Endothelial cell of hepatic sinusoid (primary cell): ENCODE results near the gene HSPA12A.

Experiments used
- in situ Hi-C: cut with HindIII; loops from 2 replicates; pipeline ENCODE4 v1.10.0; 2017; ENCODE audit warnings: low sequenced_read_pairs

Gene HSPA12A

DNA sequence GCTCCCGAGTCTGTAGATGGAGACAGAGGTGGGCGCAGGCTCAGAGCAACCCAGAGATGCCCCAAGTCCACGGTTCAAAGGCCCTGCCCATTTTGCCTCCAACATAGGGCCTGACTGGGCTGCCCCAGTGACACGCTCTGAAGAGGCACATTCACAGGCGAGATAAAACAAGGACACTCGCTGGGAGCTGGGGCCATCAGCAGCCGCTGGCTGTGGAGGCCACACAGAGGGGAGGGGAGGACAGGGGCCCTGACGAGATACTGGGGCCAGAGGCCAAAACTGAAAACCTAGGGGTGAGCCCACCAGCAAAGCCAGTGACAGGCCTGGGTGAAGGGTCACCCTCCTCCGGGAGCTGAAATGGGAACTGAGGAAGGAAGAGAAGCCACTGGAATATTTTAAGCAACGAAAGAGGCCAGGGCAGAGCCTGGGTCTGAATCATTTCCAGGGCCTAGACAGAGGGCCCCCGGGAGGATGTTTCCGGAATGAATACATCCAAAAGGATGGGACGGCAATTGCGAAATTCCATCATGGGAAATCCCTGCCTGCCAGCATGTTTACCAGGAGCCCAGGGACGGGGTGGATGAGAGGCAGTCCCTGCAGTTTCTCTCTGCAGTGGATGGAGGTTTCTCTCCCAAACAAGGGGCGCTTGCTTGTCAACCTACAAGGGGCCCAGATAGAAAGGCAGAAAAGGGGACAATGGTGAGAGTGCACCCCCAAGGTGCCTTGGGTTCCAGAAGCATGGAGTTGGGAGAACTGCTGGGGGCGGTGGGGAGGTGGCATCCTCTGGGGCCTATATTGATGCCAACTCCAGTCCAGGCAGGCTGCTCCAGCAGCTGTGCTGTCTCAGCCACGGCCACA is 29.0 kb upstream of the HSPA12A start:
- in situ Hi-C loops = no loop called here

- in situ Hi-C loops = no loop called here
Measured at GRCh38 chr10:116770281-116770680, 27.9 kb upstream of the HSPA12A start.

DNA sequence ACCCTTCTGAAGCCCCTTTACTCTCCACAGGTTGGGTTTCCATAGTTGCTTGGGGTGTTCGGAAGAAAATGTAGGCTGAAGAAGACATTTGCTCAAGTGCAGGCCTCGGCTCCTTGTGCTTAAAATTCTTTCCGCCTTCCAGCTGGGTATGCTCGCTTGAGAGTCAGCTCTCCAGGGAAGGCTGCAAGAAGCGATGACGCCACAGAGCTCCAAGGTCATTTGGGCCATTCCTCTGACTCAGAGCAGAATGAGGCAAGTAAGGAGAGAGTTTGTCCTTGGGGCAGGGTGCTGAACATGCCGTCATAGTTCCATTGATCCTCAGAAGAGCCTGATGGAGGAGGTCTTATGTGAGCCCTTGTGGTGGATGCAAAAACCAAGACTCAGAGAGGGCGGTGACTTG is 27.4 kb upstream of the HSPA12A start:
- in situ Hi-C loops = no loop called here

GRCh38 chr10:116769368-116769767 is 27.0 kb upstream of the HSPA12A start:
- in situ Hi-C loops = no loop called here

GRCh38 chr10:116768786-116769185 is 26.4 kb upstream of the HSPA12A start:
- in situ Hi-C loops = no loop called here

DNA sequence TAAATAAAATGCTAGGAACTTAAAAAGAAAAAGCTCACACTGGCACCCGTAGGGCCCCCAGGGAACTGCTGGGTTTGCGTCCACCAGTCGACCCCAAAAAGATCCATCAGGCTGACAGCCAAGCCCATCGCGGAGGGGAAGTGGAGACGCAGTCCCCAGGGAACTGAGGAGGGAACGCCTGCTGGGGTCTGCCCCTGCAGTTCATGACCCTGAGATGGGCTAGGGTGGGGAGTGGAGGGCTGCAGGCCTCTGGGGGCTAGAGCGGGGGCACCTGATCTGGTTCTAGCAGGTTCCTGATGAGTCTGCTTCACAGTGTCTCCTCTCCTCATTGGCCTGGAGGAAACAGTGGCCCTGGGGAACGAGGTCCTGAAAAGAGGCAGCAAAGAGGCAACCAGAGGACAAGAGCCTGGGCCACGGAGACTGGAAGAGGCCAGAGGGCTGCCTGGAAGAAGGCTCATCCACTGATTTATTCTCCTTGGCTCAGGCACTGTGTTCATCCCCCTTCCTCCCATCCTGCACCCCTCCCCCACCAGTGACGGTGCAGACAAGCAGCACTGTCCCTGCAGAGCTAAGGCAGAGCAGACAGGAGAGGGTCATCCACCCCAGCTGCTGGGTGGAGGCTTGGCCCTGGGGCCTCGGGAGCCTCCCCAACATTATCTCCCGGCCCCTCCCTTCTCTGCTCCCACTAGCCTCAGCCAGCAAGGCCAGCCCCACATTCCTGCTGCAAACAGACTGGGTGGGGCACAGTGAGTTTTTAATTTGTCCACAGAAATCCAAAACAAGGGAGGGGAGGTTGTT is 24.7 kb upstream of the HSPA12A start:
- in situ Hi-C loops = no loop called here

DNA sequence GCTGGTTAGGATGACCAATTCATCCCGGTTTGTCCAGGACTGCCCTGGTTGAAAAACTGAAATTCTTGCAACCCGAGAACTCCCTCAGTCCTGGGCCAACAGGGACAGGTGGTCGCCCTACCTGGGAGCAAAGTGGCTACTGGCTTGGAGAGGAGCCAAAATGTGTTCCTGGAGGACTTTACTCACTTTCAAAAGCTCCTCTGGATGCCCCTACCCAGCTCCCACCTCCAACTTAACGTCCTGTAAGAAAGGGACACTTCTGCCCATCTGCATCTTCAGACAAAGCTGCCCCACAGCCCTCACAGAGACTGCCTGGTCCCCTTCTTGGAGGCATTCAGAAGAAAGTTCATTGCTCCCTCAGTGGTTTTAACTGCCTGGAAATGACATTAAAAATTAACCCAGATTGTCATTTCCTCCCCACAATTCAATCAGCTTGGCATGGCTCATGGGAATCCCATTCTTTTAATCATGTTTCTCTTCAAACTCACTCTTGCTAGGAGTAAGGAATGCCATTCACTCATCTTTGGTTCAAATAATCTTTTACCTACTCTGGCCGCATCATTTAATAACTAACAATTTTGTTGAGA is 24.0 kb upstream of the HSPA12A start:
- in situ Hi-C loops = no loop called here

GRCh38 chr10:116765648-116766081 is 23.3 kb upstream of the HSPA12A start:
- in situ Hi-C loops = no loop called here

DNA sequence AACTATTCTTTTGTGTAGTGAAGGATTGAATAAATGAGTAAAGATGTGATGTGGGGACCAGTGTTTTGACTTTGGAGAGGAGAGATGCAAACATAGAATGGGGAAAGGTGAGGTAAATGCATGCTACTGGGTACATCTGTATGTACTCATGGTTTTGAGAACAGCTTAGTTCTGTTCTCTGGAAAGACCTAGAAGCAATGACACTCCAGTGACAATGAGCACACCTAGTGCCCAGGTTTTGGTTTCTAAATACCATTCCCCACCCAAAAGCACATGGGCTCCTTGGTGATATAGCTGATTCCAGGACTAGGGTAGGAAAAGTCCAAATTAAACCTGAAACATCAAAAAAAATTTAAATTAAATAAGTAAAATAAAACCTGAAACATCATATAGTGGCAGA is 22.6 kb upstream of the HSPA12A start:
- in situ Hi-C loops = no loop called here

DNA sequence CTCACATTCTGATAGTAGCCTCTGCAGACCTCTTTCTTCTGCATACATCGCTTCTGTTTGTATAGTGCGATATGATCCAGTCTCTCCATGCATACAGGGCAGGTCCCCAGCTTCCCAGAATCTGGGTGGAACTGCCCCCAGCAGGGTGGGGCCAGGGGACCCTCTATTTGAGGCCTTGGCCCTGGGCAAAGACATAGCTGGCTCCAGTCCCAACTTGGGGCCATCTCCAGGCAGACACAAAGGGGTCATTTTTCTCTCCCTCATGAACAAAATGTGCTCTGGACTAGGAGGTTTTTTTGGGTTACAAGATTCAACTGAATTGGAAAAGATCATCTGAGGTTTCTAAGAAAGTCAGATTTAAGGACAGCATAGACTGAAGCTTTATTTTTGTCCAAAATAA is 21.1 kb upstream of the HSPA12A start:
- in situ Hi-C loops = no loop called here

DNA sequence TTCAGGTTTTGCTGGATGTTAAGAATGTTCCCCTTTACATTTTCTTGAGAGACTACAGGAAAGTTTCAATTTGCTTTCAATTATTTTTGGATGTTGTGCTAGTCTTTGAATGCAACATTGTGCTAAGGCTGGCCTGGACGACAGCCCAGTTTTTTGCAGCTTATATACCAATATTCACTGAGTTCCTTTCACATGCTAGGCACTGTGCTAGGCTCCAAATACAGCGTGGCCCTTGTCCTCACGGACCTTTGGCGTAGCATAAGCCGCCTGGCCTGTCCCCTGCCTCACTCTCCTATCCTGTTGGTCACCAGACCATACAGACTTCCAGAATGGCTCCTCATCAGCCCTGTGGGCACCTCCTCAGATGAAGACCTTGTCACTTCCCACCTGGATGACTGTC is 19.5 kb upstream of the HSPA12A start:
- in situ Hi-C loops = no loop called here

- in situ Hi-C loops = no loop called here
Measured at GRCh38 chr10:116760919-116761318, 18.6 kb upstream of the HSPA12A start.

DNA sequence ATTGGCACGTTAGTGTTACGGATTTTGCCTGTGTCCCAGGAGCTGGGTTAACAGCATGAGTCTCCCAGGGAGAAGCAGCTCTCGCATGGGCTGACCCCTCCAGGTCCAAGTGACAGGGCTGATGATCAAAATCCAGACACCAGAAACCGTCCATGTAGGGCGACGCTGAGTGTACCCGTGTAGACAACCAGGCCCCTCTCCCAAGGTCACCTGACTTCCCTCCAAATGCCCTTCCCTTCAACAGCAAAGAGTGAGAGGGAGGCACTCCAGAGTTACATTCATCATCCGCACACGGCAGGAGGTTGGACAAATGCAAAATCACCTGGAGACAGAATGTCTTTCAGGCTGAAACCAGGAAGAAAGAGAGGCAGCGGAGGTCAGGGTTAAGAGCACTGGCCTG is 14.9 kb upstream of the HSPA12A start:
- in situ Hi-C loops = no loop called here

- in situ Hi-C loops = no loop called here
Measured at GRCh38 chr10:116756277-116756676, 13.9 kb upstream of the HSPA12A start.

GRCh38 chr10:116753759-116754158 is 11.4 kb upstream of the HSPA12A start:
- in situ Hi-C loops = no loop called here

DNA sequence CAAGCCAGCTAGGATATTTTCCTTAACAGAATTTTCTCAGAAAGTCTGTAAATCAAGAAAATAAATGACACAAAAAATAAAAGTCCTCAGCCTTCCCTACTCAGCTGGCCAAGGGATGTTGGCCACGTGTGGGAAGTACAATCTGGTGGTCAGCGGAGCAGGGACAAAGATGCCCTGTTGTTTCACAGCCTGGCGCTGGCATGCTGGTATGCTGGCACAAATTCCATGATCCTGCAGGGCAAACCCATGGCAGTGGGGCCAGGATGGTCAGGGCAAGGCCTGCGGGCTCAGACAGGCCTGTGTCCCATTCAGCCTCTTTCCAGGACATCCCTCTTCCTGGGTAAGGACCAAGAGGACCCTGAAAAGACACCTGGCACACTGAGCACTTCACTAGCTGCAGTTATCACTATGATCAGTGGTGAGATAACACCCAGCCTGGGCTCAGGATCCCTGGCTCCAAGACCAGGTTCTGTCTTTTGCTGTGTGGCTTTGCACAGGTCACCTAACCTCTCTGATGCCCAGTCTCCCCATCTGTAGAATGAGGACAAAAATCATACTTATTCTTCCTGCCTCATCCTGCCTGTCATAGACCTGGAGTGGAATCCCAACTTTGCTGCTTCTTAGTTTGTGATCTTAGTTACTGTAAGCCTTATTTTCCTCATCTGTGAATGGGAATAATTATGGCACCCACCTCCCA is 10.8 kb upstream of the HSPA12A start:
- in situ Hi-C loops = no loop called here

GRCh38 chr10:116752563-116752962 is 10.2 kb upstream of the HSPA12A start:
- in situ Hi-C loops = no loop called here

DNA sequence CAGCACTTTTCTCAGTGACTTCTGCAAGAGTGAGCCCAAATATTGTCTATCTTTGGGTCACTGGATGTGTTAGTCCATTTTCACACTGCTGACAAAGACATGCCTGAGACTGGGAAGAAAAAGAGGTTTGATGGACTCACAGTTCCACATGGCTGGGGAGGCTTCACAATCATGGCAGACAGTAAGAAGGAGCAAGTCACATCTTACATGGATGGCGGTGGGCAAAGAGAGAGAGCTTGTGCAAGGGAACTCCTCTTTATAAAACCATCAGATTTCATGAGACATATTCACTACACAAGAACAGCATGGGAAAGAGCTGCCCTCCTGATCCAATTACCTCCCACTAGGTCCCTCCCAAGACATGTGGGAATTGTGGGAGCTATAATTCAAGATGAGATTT is 6.1 kb upstream of the HSPA12A start:
- in situ Hi-C loops = no loop called here

DNA sequence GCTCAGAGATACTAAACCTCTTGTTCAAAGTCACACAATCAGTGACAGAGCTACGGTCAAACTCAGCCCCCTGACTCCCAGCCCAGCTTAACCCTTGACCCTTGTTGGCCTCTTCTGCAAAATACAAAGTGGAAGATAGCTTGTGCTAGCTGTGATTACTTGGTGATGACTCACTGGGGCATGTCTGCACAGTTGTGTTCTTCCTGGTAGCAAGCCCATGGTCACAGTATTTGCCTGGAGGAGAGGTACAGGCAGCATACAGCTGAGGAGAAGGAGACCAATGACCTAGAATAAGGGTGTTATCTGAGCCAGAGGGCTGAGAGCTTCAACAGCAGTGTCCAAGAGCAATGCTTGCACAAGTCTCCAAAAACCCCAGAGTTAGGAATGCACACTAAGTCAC is 5.7 kb upstream of the HSPA12A start:
- in situ Hi-C loops = no loop called here

DNA sequence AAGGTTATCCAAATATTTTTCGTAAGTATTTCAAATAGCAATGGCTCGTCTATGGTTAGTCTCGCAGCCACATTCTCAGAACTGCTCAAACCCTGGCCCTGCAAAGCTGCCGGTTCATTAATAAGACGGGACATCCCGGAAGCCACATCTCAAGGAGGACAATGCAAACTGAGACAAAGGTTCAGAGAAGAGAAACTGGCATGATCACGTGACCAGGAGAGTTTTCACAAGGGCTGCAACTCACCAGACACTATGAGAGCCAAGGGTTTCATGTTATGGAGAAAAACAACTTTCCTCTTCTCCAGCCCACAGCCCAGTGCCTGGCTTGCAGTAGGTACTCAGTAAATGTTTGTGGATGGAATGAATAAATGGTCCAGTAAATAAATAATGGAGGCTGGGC is 5.0 kb upstream of the HSPA12A start:
- in situ Hi-C loops = no loop called here

DNA sequence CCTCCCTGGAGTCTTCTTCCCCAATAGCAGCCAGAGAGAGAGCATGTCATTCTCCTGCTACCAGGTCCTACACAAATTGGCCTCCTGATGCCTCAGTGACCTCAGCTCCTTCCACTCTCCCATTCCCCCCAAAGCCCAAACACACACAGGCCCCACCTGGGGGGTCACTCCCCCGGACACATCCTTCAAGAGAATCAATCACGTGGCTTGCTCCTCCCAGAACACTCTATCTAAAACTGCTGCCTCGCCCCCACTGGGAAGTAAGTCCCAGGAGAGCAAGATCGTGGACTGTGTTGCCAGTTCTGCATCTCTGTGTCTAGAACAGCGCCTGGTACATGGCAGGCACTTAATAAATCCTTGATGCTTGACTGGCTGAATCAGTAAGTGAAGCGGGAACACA is 2.5 kb upstream of the HSPA12A start:
- in situ Hi-C loops = no loop called here
